Hepatocyte (in vitro differentiated cells): Measurements from ENCODE around the gene KIAA1958. TPM values are rescaled to one million over a fixed set of nuclear protein-coding genes. Genes with fewer than 3 reads are reported as not detected.

ENCODE experiments used
- DNase-seq: peaks from one replicate; pipeline ENCODE4 v3.0.0-alpha.2; 2016; ENCODE audit warnings: low spot score
- H2AFZ ChIP-seq: fragments of 200-600 bp; sonication (generic); 2 replicates; pipeline ENCODE4 v1.6.0; 2016; ENCODE audit warnings: antibody characterized with exemption, mild to moderate bottlenecking
- H3K27ac ChIP-seq: fragments of 200-600 bp; sonication (generic); 2 replicates; pipeline ENCODE4 v1.5.1; 2016; ENCODE audit warnings: mild to moderate bottlenecking
- H3K27me3 ChIP-seq: fragments of 200-600 bp; sonication (generic); 2 replicates; pipeline ENCODE4 v1.6.1; 2016
- H3K36me3 ChIP-seq: fragments of 200-600 bp; sonication (generic); replicated peaks from 2 replicates; pipeline ENCODE4 v1.5.1; 2016; ENCODE audit warnings: low read depth; ENCODE audit not compliant: insufficient read depth
- H3K4me1 ChIP-seq: fragments of 200-600 bp; sonication (generic); 2 replicates; pipeline ENCODE4 v1.5.1; 2016; ENCODE audit warnings: mild to moderate bottlenecking, moderate library complexity; ENCODE audit not compliant: insufficient read depth
- H3K4me2 ChIP-seq: fragments of 200-600 bp; sonication (generic); 2 replicates; pipeline ENCODE4 v1.6.0; 2016
- H3K4me3 ChIP-seq: fragments of 200-600 bp; sonication (generic); 2 replicates; pipeline ENCODE4 v1.5.1; 2016; ENCODE audit warnings: mild to moderate bottlenecking
- H3K79me2 ChIP-seq: fragments of 200-600 bp; sonication (generic); 2 replicates; pipeline ENCODE4 v1.6.0; 2017; ENCODE audit warnings: mild to moderate bottlenecking
- H3K9me2 ChIP-seq: fragments of 200-600 bp; sonication (generic); replicated peaks from 2 replicates; pipeline ENCODE4 v1.6.0; 2017; ENCODE audit warnings: mild to moderate bottlenecking; ENCODE audit not compliant: insufficient read depth
- H3K9me3 ChIP-seq: fragments of 200-600 bp; sonication (generic); 2 replicates; pipeline ENCODE4 v1.5.1; 2016; ENCODE audit warnings: low read depth, mild to moderate bottlenecking
- H4K20me1 ChIP-seq: fragments of 200-600 bp; sonication (generic); 2 replicates; pipeline ENCODE4 v1.6.0; 2016; ENCODE audit warnings: mild to moderate bottlenecking; ENCODE audit not compliant: insufficient read depth, poor library complexity, severe bottlenecking
- EZH2 ChIP-seq: fragments of 200-600 bp; sonication (generic); IDR thresholded peaks from 2 replicates; pipeline ENCODE4 v1.6.1; 2016; ENCODE audit warnings: antibody characterized with exemption, mild to moderate bottlenecking, borderline replicate concordance
- EZH2phosphoT487 ChIP-seq: fragments of 200-600 bp; sonication (generic); IDR thresholded peaks from one replicate; pipeline ENCODE4 v1.6.1; 2018; ENCODE audit warnings: antibody characterized with exemption, mild to moderate bottlenecking, low read depth, moderate library complexity; ENCODE audit not compliant: unreplicated experiment, severe bottlenecking
- WGBS: methylation state at CpG from one replicate; pipeline ENCODE4 v1.1.6; 2016; ENCODE audit warnings: low lambda C conversion rate; ENCODE audit errors: missing lambda C conversion rate; 5-methylcytosine and 5-hydroxymethylcytosine counted together
- polyA plus RNA-seq: library from polyadenylated mRNA; unstranded; fragments of >200 nt; fragmentation: Nextera tagmentation; extraction: Ambion mirVana; gene quantifications from 2 replicates; pipeline ENCODE4 v1.2.1, GENCODE V29; 2016
- total RNA-seq: library from RNA; depleted of rRNA; stranded (reverse); fragments of >200 nt; gene quantifications from 2 replicates; pipeline ENCODE4 v1.2.3, GENCODE V29; 2014
- TF ChIP-seq, protein P1 (sequence below): fragments of 200-600 bp; sonication (generic); IDR thresholded peaks from 2 replicates; pipeline ENCODE4 v1.5.1; 2016; ENCODE audit warnings: antibody characterized with exemption, mild to moderate bottlenecking; ENCODE audit not compliant: poor library complexity

KIAA1958 gene
- total and polyA plus RNA-seq, 2 experiments from 2014 or later = 3.5 to 10.1 TPM

GRCh38 chr9:112680731-112681402, 194.2 kb downstream of the KIAA1958 start:
- Histone ChIP-seq H3K9me3 (no peaks in the 10 kb centered on the region), H3K4me2 (no peak overlapping the region), H3K4me1 (no peaks in the 10 kb centered on the region), H3K27me3 (no peaks in the 10 kb centered on the region), H4K20me1 (no peaks in the 10 kb centered on the region), H3K79me2 (no peaks in the 10 kb centered on the region), H3K4me3 (no peak overlapping the region), H2AFZ (no peak overlapping the region), H3K9me2 (no peaks in the 10 kb centered on the region), H3K36me3 (no peaks in the 10 kb centered on the region), H3K27ac (peak overlapping the region; percentile 34)
- 52% methylated on average over 6 of the region's 6 CpGs for WGBS
- TF ChIP-seq EZH2phosphoT487 (no peak), EZH2 (no peak)
- TF ChIP-seq, protein P1, sequence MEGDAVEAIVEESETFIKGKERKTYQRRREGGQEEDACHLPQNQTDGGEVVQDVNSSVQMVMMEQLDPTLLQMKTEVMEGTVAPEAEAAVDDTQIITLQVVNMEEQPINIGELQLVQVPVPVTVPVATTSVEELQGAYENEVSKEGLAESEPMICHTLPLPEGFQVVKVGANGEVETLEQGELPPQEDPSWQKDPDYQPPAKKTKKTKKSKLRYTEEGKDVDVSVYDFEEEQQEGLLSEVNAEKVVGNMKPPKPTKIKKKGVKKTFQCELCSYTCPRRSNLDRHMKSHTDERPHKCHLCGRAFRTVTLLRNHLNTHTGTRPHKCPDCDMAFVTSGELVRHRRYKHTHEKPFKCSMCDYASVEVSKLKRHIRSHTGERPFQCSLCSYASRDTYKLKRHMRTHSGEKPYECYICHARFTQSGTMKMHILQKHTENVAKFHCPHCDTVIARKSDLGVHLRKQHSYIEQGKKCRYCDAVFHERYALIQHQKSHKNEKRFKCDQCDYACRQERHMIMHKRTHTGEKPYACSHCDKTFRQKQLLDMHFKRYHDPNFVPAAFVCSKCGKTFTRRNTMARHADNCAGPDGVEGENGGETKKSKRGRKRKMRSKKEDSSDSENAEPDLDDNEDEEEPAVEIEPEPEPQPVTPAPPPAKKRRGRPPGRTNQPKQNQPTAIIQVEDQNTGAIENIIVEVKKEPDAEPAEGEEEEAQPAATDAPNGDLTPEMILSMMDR = no peak
- peak; percentile 41 for DNase-seq

DNA sequence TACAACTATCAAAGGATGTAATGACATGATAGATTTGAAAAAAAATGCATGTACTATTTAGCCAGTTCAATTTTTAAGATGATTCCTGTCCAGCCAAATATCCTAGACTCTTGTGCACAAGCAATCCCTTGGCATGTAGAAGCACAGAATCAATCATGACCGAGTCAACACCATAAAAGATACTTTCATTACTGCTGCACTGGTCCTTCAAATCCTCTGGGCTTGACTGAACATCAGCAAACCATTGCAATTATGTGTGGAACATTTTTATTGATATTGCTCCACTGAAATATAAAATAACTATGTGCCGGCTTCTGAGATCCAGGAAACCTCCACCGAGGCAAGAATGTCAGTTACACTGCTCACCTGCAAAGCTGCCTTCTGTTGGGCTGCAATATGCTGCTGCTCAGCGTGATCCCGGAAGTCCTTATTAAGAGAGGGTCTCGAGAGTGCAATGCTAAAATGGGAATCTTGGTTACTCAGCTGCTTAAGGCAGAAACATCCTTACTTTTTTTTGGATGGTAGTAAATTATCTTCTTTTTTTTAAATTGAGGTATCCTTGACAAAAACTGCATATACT, 202.6 kb downstream of the KIAA1958 start:
- TF ChIP-seq, protein P1 = no peak
- no peak for TF ChIP-seq EZH2
- TF ChIP-seq EZH2phosphoT487 = no peak
- Histone ChIP-seq H2AFZ (no peak overlapping the region), H3K9me3 (no peaks in the 10 kb centered on the region), H4K20me1 (no peaks in the 10 kb centered on the region), H3K4me2 (no peak overlapping the region), H3K9me2 (no peaks in the 10 kb centered on the region), H3K36me3 (peaks cover 6% of the 10 kb centered on the region), H3K27ac (no peak overlapping the region), H3K4me3 (no peak overlapping the region), H3K79me2 (no peaks in the 10 kb centered on the region), H3K27me3 (no peaks in the 10 kb centered on the region), H3K4me1 (no peaks in the 10 kb centered on the region)
- WGBS = 94% methylated on average over 6 of the region's 6 CpGs
- no peak for DNase-seq

DNA sequence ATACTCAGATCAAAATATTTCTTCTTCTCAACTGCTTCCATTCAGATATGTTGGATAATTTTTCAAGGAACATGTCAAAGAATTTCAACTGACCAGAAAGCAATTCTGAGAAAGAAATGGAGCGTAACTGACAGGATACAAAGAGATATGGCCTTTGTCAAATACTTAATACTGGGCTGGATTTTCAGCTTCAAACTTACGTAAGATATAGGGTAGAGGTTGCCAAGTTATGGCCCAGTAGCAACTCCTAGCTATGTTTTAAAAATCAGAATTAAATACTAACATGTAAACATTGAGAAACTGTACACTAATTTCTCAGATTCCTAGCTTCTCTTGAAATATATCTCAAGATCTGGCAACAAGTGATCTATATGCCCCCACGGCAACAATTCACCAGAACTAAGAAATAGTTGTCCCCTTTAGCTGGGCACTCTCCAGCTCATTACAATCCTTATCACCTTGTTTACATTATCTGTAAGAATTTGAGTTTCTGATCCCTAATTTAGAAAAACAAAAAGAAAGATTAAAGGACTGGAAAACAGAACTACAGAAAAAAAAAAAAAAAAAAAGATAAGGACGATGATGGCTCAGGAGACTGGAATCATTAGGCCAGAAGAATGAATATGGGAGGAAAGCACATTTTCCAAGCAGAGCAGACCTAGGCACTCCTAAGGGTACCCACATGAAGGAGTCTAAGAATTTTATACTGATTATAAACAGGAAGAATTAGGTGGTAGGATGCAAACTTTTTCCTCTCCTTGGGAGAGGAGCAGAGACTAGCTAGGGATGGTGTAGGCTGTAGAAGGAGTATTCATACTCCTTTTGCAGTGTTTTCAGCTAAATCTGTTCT, 208.3 kb downstream of the KIAA1958 start:
- no peak overlapping the region for H3K4me2 ChIP-seq
- no peaks in the 10 kb centered on the region for H3K27me3 ChIP-seq
- H3K4me3 ChIP-seq = no peak overlapping the region
- H3K9me3 ChIP-seq = no peaks in the 10 kb centered on the region
- no peak overlapping the region for H2AFZ ChIP-seq
- 59% methylated on average over 4 of the region's 4 CpGs for WGBS
- DNase-seq = no peak
- no peaks in the 10 kb centered on the region for H3K4me1 ChIP-seq
- no peaks in the 10 kb centered on the region for H3K36me3 ChIP-seq
- no peaks in the 10 kb centered on the region for H4K20me1 ChIP-seq
- no peaks in the 10 kb centered on the region for H3K9me2 ChIP-seq
- H3K79me2 ChIP-seq = no peaks in the 10 kb centered on the region
- H3K27ac ChIP-seq = no peak overlapping the region
- TF ChIP-seq EZH2phosphoT487 = no peak

DNA sequence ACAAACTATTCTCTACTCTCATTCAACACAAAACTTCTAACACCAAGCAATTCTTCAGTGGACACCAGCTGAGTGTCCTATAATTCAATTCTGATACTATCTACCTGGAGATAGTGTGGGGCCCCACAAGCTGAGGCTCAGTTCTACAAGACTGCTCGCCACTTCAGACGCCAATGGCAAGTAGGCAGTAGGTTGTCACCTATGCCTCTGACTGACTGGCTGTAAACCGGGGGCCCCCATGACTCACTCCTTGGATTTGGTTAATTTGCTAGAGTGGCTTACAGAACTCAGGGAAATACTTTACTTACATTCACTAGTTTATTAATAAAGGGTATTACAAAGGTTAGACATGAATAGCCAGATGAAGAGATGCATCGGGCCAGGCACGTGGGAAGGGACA, 209.8 kb downstream of the KIAA1958 start:
- TF ChIP-seq, protein P1 = no peak
- no peak for TF ChIP-seq EZH2phosphoT487
- TF ChIP-seq EZH2 = no peak
- Histone ChIP-seq H3K79me2 (peaks cover 1% of the 10 kb centered on the region), H3K9me2 (no peaks in the 10 kb centered on the region), H2AFZ (no peak overlapping the region), H3K9me3 (no peaks in the 10 kb centered on the region), H3K4me1 (no peaks in the 10 kb centered on the region), H3K27me3 (no peaks in the 10 kb centered on the region), H3K27ac (no peak overlapping the region), H3K4me2 (no peak overlapping the region), H3K36me3 (no peaks in the 10 kb centered on the region), H3K4me3 (no peak overlapping the region), H4K20me1 (no peaks in the 10 kb centered on the region)
- no peak for DNase-seq
- 90% methylated on average over 5 of the region's 5 CpGs for WGBS
